ENCODE measurements around the gene RIC1.
"Not testable (repeated sequence)": the region's sequence is repeated elsewhere in the genome, so short reads cannot be mapped to it uniquely, and the experiment has no call there.

The RIC1 gene

DNA sequence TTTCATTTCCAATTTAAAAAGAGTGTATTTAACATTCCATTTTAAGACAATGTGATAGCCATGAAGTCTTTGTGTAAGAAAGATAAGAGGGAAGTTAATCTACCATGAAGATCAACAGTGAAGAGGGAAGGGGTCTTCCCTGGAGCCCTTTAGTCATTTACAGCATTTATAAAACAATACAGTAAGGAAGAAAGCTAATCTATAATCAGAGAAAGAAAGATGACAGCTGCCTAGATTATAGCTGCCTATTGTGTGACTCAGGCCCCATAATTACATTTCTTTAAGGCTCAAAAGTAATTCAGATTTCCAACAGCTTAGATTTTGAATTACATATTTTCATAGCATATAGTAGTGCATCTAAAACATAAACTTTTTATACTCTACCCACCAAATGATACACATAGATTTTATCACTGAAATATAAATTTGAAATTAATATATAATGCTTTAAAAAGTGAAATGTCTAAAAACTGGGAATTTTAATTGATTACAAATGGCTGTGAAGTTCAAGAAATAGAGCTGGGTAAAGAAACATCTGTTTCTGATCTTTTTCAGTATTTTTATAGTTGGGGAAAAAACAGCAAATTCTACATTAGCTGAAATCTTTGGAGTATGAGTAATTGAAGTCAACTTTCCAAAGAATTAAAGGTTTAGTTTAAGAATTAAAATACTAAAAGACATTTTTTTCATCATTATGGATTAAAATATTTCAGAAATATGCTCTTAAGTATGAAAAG is 89.6 kb downstream of the RIC1 start:
- peaks cover 15% of the 10 kb centered on the region for H3K4me1 Mint-ChIP-seq
- no peak for ATAC-seq
- H3K4me3 Mint-ChIP-seq, result no peak overlapping the region
- DNase-seq, result no peak
- H3K9me3 Mint-ChIP-seq, result peaks cover 0 to 7% of the 10 kb centered on the region in 2 donors
- H3K27me3 Mint-ChIP-seq, result no peaks in the 10 kb centered on the region
- H3K27ac Mint-ChIP-seq, result no peak overlapping the region

DNA sequence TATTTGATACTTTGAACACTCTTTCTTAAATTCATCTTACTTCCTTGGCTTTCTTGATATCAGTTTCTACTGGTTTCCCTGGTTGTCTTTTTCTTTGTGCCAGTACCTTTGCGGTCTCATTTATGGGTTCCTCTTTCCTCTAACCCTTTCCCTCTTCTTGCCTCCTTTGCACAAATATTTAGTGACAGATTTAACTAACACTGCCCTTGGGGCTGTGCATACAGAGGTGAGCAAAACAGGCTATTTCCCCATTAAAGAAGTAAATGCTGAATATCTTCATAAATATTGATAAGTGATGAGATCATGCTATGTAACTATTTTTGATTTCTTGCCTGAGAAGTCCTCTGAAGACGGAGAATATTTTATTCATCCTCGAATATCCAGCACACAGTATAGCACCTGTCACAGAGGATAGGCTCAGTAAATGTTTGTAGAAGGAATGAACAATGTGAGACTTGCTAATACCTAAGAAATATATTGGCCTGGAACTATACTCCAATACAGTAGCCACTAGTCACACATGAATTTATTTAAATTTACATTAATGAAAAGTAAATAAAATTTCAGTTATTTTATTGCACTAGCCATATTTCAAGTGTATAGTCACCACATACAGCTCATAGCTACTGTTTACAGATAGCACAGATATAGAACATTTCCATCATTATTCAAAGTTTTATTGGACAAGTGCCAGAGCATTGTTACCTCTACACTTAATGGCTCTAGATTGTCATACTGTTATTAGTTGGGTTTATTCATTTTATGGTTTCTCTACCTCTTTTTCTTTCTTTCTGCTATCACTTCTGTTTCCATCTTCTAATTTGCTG is 90.4 kb downstream of the RIC1 start:
- DNase-seq (no peak), ATAC-seq (no peak)
- Mint-ChIP-seq H3K27me3 (no peaks in the 10 kb centered on the region), H3K27ac (no peak overlapping the region), H3K4me1 (peaks cover 15% of the 10 kb centered on the region), H3K9me3 (peaks cover 0 to 7% of the 10 kb centered on the region in 2 donors), H3K4me3 (no peak overlapping the region)

DNA sequence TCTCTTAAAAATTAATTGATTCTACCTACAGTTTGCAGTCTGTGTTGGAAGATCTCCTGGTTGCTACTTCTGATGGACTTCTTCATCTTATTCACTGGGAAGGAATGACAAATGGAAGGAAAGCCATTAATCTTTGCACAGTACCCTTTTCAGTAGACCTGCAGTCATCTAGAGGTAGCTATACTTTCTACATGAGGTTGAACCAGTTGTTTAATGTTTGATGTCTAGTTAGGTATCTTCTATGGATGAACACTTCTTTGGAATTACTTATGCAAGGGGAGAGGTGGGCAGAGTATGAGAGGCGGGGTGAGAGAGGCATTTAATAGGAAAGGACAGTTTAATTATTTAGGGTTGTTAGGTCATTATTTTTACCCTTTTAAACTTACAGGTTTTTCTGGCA is 91.2 kb downstream of the RIC1 start:
- H3K27me3 Mint-ChIP-seq, result no peaks in the 10 kb centered on the region
- H3K4me1 Mint-ChIP-seq, result peaks cover 6% of the 10 kb centered on the region
- no peak overlapping the region for H3K27ac Mint-ChIP-seq
- ATAC-seq, result no peak
- no peak for DNase-seq
- H3K4me3 Mint-ChIP-seq, result no peak overlapping the region
- peaks cover under 1 to 7% of the 10 kb centered on the region in 2 donors for H3K9me3 Mint-ChIP-seq

DNA sequence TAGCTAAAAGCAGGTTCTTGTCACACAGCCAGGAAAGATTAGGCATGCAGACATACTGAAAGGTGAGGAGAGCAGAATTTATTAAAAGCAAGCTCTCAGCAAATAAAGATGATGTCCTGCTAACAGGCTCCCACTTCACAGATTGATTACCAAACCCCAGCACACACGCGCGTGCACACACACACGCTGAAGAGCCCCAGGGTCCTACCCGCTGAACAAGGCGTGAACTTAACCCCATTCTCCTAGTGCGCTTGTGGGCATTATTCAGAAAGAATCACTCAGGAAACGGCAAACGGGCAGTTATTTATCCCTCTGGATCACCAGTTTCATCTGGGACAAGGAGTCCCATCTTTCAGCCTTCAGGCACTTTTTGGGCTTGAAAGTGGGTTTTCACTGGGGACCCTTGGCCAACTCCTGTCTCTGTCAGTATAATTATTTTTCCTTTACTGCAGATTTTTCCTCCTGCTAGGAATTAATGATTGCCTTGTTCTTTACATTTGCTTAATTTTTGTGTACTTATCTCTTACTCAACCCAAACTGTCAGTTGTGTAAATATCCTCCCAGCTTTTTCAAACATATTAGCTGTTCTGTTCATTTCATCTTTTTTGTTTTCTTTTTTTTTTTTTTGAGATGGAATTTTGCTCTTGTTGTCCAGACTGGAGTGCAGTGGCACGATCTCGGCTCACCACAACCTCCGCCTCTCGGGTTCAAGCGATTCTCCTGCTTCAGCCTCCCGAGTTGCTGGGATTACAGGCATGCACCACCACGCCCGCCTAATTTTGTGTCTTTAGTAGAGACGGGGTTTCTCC is 92.6 kb downstream of the RIC1 start:
- Mint-ChIP-seq H3K4me3 (no peak overlapping the region), H3K9me3 (peaks cover 8 to 18% of the 10 kb centered on the region in 2 donors), H3K27me3 (no peaks in the 10 kb centered on the region), H3K27ac (peak overlapping the region in 1 of 2 donors; percentile 9), H3K4me1 (peaks cover 6% of the 10 kb centered on the region)
- ATAC-seq (no peak), DNase-seq (no peak)

DNA sequence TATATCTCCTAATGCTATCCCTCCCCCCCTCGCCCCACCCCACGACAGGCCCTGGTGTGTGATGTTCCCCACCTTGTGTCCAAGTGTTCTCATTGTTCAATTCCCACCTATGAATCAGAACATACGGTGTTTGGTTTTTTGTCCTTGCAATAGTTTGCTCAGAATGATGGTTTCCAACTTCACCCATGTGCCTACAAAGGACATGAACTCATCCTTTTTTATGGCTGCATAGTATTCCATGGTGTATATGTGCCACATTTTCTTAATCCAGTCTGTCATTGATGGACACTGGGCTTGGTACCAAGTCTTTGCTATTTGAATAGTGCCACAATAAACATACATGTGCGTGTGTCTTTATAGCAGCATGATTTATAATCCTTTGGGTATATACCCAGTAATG is 93.8 kb downstream of the RIC1 start:
- H3K9me3 Mint-ChIP-seq, result peaks cover 8 to 18% of the 10 kb centered on the region in 2 donors
- H3K27ac Mint-ChIP-seq, H3K4me3 Mint-ChIP-seq, DNase-seq, H3K27me3 Mint-ChIP-seq, ATAC-seq, H3K4me1 Mint-ChIP-seq: not testable (repeated sequence)

DNA sequence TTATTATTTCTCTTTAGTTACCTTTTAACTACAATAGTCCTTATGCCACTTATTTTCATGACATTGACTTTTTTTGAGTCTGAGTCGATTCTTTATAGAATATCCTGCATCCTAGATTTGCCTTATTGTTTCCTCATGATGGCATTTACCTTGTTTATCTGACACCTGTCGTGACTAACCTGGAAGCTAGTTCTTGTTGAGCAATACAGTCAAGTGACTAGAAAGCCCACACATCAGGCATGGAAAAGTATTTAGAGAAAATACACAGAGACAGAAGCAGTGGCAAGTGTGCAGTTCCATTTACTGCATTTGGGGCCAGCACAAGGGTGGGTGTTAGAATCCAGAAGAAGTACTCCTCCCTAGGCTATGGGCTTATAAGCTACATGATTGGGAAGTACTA is 106.2 kb downstream of the RIC1 start:
- no peak for ATAC-seq
- H3K27ac Mint-ChIP-seq, result no peak overlapping the region
- no peaks in the 10 kb centered on the region for H3K4me1 Mint-ChIP-seq

DNA sequence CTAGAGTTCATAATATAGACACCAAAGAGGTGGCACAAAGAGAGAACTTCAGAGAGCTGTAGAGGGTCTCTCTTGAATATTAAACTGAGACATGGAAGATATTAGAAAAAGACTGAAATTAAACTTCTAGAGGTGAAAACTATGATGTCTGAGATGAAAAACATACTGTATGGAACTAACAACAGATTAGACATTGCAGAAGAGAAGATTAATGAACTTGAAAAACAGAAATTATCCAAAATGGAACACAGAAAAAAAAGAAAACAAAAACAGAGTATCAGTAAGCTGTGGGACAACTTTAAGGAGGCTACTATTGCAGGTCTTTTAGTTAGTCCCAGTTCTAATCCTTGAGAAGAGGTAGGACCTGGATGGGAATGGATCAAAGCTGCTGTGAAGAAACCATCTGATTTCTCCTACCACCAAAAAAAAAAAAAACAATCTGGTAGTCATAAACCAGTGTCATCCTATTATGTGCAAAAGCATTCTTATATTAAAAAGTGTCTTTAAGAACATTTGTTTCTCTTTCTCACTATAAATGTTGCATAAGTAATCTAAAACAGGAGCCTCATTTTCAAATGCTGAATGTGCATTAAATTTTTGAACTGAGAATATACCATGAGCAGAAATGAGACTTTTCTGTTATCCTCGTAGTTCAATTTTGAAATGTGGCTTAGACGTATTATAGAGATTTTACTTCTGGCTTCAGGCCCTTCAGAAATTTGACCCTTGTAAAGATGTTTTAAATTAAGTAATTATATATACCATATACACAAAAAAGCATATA is 107.8 kb downstream of the RIC1 start:
- Mint-ChIP-seq H3K27me3 (no peaks in the 10 kb centered on the region), H3K27ac (no peak overlapping the region), H3K4me1 (no peaks in the 10 kb centered on the region), H3K4me3 (no peak overlapping the region), H3K9me3 (no peaks in the 10 kb centered on the region)
- DNase-seq (no peak), ATAC-seq (no peak)

More for the DNA sequence above, 106.2 kb downstream of the RIC1 start:
- no peaks in the 10 kb centered on the region for H3K27me3 Mint-ChIP-seq
- DNase-seq, result no peak
- no peak overlapping the region for H3K4me3 Mint-ChIP-seq
- no peaks in the 10 kb centered on the region for H3K9me3 Mint-ChIP-seq

DNA sequence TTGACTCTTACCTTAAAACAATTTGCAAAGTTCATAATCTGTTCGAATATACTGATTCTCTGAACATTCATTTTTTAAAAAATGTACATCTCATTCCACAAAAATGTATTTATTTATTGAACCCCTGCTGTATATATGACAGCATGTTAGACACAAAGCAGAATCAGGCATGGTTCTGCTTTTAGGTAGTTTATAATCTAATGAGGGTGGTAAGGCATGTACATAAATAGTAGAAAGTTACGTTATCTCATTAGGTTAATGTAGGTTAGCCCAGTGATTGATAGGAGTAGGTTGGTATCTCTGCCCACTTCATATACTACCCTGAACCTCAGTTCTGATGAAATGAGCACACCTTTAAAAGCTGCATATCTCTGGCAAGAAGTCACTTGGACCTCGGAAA is 114.2 kb downstream of the RIC1 start:
- no peaks in the 10 kb centered on the region for H3K27me3 Mint-ChIP-seq

DNA sequence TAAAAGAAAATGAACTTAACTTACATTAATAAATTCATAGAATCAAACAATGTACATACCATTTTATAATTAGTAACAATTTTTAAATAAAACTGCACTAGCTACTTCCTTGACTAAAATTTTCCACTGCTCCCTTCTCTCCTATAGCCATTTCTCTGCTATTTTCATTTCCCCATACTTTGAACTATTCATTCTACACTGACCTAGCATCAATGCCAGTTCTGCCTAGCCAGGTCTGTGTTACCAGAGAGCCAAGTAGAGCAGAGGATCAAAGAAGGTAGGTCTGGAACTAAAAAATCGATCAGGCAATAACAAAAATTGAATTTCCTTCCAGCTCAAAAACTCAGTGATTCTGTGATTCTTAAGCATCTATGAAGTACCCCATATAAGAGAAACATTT is 119.5 kb downstream of the RIC1 start:
- Mint-ChIP-seq H3K4me3 (no peak overlapping the region), H3K27me3 (no peaks in the 10 kb centered on the region), H3K27ac (peak overlapping the region in 1 of 2 donors; percentile 12), H3K4me1 (peaks cover 33% of the 10 kb centered on the region), H3K9me3 (peaks cover 0 to 7% of the 10 kb centered on the region in 2 donors)
- ATAC-seq, result no peak
- DNase-seq, result no peak

More for the DNA sequence above, 114.2 kb downstream of the RIC1 start:
- peaks cover 10% of the 10 kb centered on the region for H3K4me1 Mint-ChIP-seq
- no peak overlapping the region for H3K4me3 Mint-ChIP-seq
- DNase-seq, result no peak
- no peak for ATAC-seq
- peaks cover 0 to 1% of the 10 kb centered on the region in 2 donors for H3K9me3 Mint-ChIP-seq
- no peak overlapping the region for H3K27ac Mint-ChIP-seq

DNA sequence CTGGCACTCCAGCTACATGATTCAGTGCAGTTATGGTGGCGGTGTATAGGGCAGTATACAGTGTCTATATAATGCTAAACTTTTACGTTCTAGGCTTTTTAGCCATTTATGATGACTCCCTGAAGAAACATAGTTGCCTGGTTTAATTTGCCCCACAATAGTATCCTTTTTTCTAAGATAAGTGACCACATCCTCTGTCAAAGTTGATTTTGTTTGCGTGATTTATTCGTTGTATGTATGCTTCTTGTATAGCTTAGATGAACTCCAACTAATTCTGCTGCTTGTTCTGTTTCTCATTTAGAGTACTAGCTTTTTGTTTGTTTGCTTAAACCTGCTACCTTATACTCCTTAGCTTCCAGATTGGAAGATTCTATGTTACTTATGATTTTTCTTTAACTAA is 120.4 kb downstream of the RIC1 start:
- Mint-ChIP-seq H3K4me1 (peaks cover 33% of the 10 kb centered on the region), H3K27me3 (no peaks in the 10 kb centered on the region), H3K27ac (no peak overlapping the region), H3K4me3 (no peak overlapping the region), H3K9me3 (peaks cover 0 to 7% of the 10 kb centered on the region in 2 donors)
- DNase-seq (no peak), ATAC-seq (no peak)

DNA sequence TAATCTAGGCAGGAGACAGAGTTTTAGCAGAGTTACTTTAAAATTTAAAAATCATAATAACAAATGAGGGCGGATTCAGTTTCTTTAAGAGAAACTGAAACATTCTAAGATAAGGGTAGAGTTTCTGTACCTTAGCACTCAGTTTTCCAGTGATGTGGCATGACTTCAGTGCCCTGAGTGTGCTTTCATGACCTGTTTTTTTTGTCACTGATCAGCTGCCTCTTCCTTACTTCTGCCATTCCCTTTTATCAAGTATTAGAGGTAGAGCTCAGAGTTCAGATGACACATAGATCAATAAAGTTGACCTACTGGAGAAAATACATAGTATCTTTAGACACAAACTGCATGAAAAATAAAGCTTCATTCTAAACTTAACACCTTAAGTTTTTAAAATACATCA is 121.7 kb downstream of the RIC1 start:
- H3K9me3 Mint-ChIP-seq, result peaks cover 0 to 7% of the 10 kb centered on the region in 2 donors
- H3K4me3 Mint-ChIP-seq, result no peak overlapping the region
- H3K27me3 Mint-ChIP-seq, result no peaks in the 10 kb centered on the region
- ATAC-seq (no peak), DNase-seq (no peak)
- peak overlapping the region in 1 of 2 donors; percentile 86 for H3K27ac Mint-ChIP-seq
- peaks cover 33% of the 10 kb centered on the region for H3K4me1 Mint-ChIP-seq

DNA sequence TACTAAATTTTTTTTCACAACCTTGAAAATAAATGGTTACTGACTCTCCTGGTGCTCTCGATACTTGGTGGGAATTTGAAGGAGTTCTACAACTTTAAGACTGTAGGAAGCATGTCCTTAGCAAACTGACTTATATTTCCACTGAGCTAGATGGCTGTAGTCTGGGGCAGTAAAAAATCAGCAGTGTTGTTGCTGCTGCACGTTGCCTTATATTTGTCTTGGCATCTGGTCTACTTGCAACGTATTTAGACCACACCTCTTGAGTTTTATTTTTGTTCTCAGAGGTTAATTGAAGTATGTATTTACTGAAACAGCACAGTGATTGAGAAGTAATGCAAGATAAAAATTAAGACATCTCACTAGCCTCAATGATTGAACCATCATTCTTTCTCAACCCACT is 127.7 kb downstream of the RIC1 start:
- DNase-seq, result no peak
- Mint-ChIP-seq H3K27me3 (no peaks in the 10 kb centered on the region), H3K4me1 (peaks cover 5% of the 10 kb centered on the region), H3K27ac (no peak overlapping the region), H3K9me3 (no peaks in the 10 kb centered on the region), H3K4me3 (no peak overlapping the region)
- no peak for ATAC-seq

DNA sequence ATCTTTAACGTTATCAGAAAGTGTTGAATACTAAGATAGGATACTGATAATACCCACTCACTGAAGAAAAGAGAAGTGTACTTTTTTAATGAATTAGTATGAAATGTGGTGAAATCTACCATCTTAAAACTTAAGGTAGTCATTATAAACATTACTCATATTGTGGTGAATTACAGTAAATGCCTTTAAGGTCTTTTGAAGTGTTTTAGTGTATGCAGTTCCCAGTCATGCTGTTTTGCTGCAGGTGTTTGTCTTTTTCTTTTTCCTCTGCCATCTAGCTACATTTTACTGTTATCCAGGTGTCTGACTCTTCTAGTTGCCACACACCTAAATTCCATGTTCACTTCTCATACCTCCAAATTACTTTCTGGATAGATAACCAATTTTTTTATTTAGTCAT is 131.4 kb downstream of the RIC1 start:
- Mint-ChIP-seq H3K27ac (no peak overlapping the region), H3K27me3 (no peaks in the 10 kb centered on the region), H3K4me1 (peaks cover 26% of the 10 kb centered on the region), H3K9me3 (no peaks in the 10 kb centered on the region), H3K4me3 (no peak overlapping the region)
- no peak for ATAC-seq
- DNase-seq, result no peak

DNA sequence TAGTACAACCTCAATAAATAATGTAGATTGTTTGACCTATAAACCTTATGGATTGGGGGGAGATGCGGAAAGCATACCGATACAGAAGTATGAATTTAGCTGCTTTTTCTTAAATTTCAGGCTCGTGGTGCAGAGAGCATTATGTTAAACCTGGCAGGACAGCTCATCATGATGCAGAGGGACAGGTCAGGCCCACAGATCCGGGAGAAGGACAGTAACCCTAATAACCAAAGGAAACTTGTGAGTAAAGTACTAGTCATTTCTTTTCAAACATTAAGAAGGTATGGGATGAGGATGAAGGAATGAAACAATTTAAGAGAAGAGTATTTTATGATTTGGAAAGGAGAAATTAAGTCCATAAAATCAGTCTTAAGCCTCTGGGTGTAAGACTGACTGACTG is 133.5 kb downstream of the RIC1 start:
- no peak for DNase-seq
- Mint-ChIP-seq H3K4me3 (no peak overlapping the region), H3K9me3 (no peaks in the 10 kb centered on the region), H3K27ac (no peak overlapping the region), H3K4me1 (peaks cover 37% of the 10 kb centered on the region), H3K27me3 (no peaks in the 10 kb centered on the region)
- ATAC-seq, result no peak

Measured in stimulated activated naive CD8-positive, alpha-beta T cell treated with anti-CD3 and anti-CD28 coated beads, Interleukin-15, amount 100 ng/mL, for 72 hours (primary cell).